Epithelial cell of prostate (primary cell): ENCODE measurements around the gene PRR33.
"Not testable (repeated sequence)": the region's sequence is repeated elsewhere in the genome, so short reads cannot be mapped to it uniquely, and the experiment has no call there.

Source experiments
- DNase-seq: peaks from one replicate; pipeline ENCODE4 v3.0.0-alpha.2; 2011; ENCODE audit warnings: low read depth, low spot score
- H3K27ac ChIP-seq: fragments of 450-650 bp; 2 replicates; pipeline ENCODE4 v1.5.1; 2017; ENCODE audit warnings: mild to moderate bottlenecking

PRR33 gene

GRCh38 chr11:1891831-1892115 lies at the start of gene PRR33:
PRR33 (minus strand) TSS chr11:1891895; CDS start chr11:1890584, 1,311 bp downstream.
- DNase-seq = no peak
- H3K27ac ChIP-seq = no peak within 1 kb of the TSS

- DNase-seq, H3K27ac ChIP-seq: not testable (repeated sequence)
These were observed 48.1 kb upstream of the PRR33 start for GRCh38 chr11:1939788-1940187.

- DNase-seq = no peak
- no peak overlapping the region for H3K27ac ChIP-seq
These were observed 47.4 kb upstream of the PRR33 start for GRCh38 chr11:1939006-1939625.

DNA sequence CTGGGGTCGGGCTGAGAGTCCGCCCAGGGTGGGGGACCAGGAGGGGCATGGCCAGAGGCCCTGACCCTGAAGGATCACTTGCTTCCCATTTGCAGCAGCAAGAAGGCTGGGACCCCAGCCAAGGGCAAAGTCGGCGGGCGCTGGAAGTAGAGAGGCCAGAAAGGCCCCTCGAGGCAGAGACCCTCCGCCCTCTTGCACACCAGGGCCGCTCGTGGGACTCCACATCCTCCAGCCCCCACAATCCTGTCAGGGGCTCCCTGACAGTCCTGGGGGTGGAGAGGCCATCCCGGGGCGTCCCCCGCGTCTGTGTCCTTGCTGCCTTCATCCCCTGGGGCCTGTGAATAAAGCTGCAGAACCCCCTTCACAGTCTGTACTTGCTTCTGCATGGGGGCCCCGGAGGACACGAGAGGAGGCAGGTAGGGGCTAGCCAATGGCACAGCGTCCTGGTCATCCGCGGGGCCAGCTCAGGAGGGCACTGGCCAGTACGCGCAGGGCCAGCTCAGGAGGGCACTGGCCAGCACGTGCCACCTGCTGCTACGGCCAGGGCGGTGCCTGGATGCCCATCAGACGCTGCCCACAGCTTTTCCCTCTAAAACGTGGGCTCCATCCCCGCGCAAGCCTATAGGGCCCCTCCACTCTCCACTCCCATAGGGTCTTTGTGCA lies 46.8 kb upstream of the PRR33 start:
- H3K27ac ChIP-seq = no peak overlapping the region
- no peak for DNase-seq

DNA sequence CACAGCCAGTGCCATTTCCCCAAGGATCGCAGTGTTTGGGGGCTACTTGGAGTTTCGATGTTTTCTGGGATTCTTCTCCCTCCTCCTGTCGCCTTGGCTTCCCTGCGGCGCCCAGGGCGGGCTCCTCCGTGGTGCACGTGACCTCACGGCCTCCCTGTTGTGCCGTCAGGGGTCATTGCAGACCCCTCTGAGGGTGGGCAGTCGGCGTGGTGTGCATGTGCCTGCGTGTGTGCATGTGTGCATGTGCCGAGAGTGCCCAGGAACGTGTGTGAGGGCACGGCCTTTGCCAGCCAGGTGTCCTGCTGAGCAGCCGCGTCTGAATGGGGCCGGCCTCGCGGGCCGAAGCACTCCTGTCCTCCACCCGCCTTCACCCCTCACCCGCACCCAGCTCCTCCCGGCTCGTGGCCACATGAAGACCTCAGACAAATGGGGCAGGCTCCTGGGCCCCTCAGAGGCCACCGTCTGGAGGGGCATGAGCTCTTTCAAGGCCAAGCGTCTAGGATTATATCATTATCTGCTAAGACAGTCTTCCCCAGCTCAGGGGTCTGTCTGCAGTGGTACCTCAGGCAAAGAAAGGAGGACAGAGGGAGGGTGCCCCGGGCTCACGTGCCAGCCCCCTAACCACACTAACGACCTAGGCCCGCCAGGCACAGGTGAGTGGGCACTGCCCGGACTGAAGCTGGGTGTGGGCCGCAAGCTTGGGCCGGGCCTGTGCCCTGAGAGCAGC lies 46.1 kb upstream of the PRR33 start:
- H3K27ac ChIP-seq = no peak overlapping the region
- no peak for DNase-seq

DNA sequence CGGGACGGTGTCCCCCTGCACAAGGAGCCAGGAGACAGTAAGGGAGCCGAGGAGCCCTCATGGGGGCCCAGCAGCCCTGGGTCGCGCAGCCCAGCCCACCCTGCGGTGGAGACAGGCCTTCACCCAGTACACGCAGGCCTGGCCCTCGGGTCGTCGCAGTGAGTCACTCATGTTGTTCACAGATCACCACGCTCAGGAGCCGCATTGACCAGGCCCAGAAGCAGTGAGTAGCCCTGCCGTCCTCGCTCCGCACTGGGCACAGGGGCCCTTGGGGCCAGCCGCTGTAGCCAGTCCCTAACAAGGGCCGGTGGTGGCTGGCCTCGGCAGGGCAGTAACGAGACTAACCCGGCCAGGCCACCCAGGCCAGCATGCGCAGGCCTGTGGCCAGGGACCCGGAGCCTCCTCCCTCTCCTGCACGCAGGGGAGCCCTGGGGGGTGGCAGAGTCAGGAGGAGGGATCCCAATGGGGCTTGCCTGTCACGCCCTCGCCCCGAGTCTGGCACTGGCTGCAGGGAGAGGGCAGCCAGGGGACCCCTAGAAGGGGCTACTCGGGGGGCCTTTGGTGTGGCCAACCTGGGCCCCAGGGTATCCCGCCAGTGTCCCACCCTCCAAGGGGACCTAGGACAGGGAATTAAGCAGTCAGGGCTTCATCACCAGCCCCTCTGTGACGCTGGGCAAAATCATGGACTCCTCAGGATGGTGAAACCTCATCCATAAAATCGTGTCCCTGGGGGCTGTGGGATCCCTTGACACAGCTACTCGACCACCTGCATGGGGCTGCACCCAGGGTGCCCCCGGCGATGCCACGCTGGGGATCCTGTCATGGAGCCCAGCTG lies 45.3 kb upstream of the PRR33 start:
- H3K27ac ChIP-seq = no peak overlapping the region
- DNase-seq = no peak

DNA sequence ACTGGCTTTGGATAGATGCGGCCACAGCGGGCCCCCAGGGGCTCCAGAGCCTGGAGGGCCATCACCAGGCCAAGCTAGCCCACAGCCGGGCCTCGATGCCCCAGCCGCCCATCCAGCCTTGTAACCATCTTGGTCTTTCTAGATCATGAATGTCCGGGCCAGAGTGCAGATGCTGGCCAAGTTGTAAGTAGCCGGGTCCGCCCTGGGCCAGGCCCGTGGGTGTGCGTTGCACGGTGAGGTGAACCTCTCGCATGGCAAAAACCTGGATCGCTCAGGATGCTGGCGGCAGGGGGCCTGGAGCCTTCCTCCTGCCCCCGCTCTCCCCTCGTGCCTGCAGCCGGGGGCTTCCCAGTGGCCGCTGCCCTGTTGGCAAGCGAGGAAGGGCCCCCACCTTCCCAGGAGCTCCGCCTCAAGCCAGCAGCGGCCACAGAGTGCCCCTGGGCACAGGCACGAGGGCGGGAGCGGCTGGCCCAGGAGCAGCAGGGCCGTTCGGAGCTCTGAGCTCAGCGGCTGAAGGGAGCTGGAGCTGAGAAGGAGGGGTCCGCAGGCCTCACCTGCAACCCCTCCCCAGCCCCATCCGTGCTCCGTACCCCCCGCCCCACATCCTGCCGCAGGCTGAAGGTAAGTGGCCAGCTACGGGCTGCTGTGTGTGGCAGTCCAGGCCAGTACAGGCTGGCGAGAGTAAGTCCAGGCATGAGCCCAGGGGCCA lies 44.5 kb upstream of the PRR33 start:
- DNase-seq = no peak

DNA sequence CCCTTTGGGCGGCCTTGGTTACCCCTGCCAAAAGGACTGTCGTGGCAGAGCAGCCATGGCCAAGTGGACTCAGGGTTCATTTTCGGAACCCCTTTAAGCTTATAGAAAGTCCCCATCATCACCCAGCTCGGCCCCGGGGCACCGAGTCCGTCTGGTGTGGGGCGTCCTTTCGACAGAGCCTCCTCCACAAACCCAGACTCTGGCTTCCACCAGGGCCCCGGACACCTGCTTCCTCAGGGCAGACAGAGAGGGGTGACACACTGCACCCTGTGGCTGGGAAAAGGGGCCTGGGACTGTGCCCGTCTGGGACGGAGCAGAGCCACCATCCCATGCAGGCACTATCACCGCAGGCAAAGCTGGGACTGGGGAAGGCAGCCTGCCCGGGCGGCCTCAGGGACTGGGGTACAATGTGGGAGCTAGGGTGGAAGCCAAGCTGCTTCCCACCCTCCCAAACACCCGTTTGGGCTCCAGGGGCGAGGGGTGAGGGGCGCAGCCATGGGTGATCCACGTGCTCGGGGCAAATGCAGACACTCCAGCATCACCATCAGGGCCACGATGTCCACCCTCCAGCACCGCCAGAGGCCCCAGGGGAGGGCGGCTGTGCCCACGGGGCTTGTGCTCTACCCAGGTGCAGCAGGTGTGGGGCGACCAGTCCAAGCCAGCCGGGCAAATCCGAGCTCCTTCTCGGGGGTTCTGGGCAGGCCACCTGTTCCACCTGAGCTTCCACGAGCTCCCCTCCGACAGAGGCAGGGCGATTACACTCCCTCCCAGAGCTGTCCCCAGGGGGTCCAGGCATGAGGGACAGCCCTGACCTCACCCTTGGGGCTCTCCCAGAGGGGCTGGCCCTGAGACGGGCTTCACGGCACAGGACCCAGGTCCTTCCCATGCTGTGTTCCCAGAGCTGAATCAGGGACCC lies 43.7 kb upstream of the PRR33 start:
- no peak for DNase-seq
- no peak overlapping the region for H3K27ac ChIP-seq

More for the DNA sequence above, 44.5 kb upstream of the PRR33 start:
- no peak overlapping the region for H3K27ac ChIP-seq

- DNase-seq = no peak
- H3K27ac ChIP-seq = no peak overlapping the region
These were observed 42.9 kb upstream of the PRR33 start for GRCh38 chr11:1934335-1935155.

- DNase-seq = no peak
- H3K27ac ChIP-seq = no peak overlapping the region
These were observed 42.0 kb upstream of the PRR33 start for GRCh38 chr11:1933416-1934334.

DNA sequence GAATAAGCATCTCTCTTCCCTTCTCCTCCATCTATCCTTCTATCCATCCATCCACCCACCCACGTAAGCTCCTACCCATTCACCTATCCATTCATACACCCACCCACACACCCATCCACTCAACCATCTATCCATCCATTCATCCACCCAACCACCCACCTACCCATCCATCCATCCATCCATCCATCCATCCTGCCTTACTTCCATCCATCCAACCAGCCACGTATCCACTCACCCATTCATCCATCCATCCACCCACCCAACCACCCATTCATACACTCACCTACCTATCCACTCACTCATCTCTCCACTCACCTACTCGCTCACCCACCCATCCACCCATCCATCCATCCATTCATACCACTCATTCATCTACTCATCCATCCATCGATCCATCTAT lies 41.0 kb upstream of the PRR33 start:
- no peak overlapping the region for H3K27ac ChIP-seq
- no peak for DNase-seq

- no peak overlapping the region for H3K27ac ChIP-seq
- no peak for DNase-seq
These were observed 40.4 kb upstream of the PRR33 start for GRCh38 chr11:1932105-1932480.

- no peak for DNase-seq
- H3K27ac ChIP-seq = no peak overlapping the region
These were observed 39.8 kb upstream of the PRR33 start for GRCh38 chr11:1931341-1932104.

- DNase-seq = no peak
- H3K27ac ChIP-seq = no peak overlapping the region
These were observed 38.8 kb upstream of the PRR33 start for GRCh38 chr11:1930462-1930830.

GRCh38 chr11:1929621-1930461 lies 38.1 kb upstream of the PRR33 start:
- H3K27ac ChIP-seq = no peak overlapping the region
- no peak for DNase-seq
